Measurements from ENCODE around the gene ZMYND8.
"Not testable (repeated sequence)": the region's sequence is repeated elsewhere in the genome, so short reads cannot be mapped to it uniquely, and the experiment has no call there.

The ZMYND8 gene

GRCh38 chr20:47266847-47267515 is 89.5 kb downstream of the ZMYND8 start:
- DNase-seq (ENCODE audit: low read depth in 4 of 4, low spot score in 1 of 4): no peak

DNA sequence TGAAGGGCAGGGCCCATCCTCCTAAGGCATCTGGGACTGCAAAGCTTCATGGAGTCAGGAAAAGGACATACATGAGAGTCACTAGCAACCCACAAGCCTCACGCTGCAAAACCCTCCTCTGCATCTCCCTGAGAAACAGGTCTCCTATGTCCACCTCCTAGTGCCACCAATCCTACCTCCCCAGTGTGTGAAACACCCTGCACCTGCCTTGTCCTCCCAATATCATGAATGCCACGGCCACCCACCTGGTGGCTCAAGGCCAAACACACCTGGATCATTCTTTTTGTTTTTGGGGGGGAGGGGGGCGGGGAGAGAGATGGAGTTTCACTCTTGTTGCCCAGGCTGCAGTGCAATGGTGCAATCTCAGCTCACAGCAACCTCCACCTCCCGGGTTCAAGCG is 90.5 kb downstream of the ZMYND8 start:
- no peak for DNase-seq (ENCODE audit: low read depth in 4 of 4, low spot score in 1 of 4)

- DNase-seq (ENCODE audit: low read depth in 4 of 4, low spot score in 1 of 4): no peak
Measured at GRCh38 chr20:47265214-47265613, 91.3 kb downstream of the ZMYND8 start.

DNA sequence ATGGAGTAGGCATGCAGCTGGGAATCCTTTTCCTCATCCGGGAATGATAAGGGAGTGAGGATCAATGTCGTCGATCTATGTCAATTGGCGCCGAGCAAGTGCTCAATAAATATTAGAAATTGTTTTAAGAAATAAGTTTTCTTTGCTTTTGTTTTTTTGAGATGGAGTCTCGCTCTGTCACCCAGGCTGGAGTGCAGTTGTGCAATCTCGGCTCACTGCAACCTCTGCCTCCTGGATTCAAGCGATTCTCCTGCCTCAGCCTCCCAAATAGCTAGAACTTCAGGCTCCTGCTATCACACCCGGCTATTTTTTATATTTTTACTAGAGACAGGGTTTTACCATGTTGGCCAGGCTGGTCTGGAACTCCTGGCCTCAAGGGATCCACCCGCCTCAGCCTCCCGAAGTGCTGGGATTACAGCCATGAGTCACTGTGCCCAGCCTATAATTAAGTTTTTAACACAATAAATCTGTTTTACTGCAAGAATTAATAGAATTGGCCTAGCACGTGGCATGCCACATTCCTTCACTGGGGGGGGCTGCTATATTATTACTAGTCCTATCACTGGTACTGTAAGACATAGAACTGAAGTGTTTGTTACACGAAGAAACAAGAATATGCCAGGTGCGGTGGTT is 92.2 kb downstream of the ZMYND8 start:
- not testable (repeated sequence) for DNase-seq (ENCODE audit: low read depth in 4 of 4, low spot score in 1 of 4)

DNA sequence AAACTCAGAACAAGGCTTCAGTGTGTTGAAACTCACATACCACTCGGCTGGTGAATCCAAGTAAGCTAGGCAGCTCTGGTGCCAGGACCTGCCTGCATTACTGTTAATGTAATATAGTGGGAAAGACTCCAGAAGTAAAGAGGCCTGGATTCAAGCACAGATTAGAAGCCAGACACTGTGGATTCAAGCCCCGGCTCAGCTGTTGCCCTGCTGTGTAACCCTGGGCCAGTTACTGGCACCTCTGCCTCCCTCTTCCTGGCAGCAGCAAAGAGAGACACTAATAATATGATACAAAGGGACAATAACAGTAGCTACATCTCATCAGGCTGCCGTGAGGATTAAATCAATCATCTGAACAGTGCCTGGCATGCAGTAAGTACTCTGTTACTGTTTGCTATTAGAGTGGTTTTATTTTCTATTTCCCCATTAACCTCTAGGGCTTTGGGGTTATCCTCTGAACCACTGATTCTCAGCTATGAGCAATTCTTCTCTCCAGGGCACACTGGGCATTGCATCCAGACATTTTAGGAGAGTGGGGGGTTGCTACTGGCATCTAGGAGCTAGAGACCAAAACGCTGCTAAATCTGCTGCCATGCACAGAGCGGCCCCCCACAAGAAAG is 92.9 kb downstream of the ZMYND8 start:
- no peak for DNase-seq (ENCODE audit: low read depth in 4 of 4, low spot score in 1 of 4)

- no peak for DNase-seq (ENCODE audit: low read depth in 4 of 4, low spot score in 1 of 4)
Measured at GRCh38 chr20:47263080-47263464, 93.4 kb downstream of the ZMYND8 start.

DNA sequence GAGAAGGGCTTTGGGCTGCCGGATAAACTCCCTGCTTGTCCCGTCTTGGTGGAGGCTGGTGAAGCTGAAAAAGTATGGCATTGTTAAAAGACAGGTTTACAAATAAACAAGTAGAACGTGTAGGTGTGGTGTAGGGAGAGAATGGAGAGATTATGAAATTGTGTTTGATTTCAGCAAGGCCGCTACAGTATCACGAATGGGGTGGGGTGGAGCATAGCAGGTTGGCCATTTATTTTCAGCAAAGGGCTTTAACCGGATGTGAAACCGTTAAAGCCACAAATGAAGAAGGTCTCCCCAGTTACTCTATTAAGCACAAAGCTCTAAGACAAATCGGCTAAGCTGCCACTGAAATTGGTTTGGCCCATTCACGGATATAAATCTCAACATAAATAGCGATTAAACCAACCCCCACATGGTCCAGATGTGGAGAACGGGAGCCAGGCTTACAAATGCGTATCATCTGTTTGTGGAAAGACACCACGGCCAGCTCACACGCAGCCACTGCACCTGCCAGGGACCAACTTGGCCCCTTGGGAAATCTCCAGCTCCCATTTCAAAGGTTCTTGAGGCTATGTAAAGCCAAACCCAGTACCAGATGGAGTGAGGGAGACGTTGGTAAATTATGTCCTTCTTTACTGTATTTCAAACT is 94.0 kb downstream of the ZMYND8 start:
- DNase-seq (ENCODE audit: low read depth in 4 of 4, low spot score in 1 of 4): no peak

- DNase-seq (ENCODE audit: low read depth in 4 of 4, low spot score in 1 of 4): no peak
Measured at GRCh38 chr20:47262008-47262364, 94.5 kb downstream of the ZMYND8 start.

DNA sequence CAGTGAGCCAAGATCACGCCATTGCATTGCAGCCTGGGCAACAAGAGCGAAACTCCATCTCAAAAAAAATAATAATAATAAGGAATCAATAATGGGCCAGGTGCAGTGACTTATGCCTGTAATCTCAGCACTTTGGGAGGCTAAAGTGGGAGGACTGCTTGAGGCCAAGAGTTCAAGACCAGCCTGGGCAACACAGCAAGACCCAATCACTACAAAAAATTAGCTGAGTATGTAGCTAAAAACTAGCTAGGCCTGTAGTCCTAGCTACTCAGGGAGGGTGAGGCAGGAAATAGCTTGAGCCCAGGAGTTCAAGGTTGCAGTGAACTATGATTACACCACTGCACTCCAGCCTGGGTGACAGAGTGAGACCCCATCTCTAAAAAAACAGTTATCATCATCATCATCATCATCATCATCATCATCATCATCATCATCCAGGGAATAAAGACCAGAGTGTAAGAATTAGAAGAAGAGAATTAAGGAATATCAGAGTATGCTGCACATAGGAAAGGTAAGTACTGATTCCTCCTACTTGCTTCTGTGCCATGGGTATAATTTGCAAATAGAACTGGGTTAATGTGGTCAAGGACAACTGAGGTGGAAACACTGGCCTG is 95.2 kb downstream of the ZMYND8 start:
- not testable (repeated sequence) for DNase-seq (ENCODE audit: low read depth in 4 of 4, low spot score in 1 of 4)

DNA sequence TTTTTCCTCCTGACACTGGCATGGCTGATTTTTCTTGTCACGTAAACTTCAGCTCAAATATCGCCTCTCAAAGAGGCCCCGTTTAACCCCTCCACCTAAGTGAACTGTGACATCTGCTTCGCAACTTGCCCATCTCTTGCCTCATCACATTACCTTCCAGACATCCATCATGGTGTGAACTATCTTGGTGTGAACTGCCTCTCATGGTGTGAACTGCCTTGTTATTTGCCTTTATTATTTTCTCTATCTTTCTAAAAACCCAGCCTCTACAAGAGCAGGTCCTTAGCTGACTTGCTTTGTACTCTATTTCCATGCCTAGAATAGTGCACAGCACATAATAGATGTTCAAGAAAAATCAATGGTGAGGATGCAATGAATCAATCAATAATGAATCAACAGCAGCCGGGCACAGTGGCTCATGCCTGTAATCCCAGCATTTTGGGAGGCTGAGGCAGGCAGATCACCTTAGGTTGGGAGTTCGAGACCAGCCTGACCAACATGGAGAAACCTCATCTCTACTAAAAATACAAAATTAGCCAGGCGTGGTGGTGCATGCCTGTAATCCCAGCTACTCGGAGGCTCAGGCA is 95.9 kb downstream of the ZMYND8 start:
- DNase-seq (ENCODE audit: low read depth in 4 of 4, low spot score in 1 of 4): not testable (repeated sequence)

GRCh38 chr20:47258745-47259695 is 97.5 kb downstream of the ZMYND8 start:
- no peak for DNase-seq (ENCODE audit: low read depth in 4 of 4, low spot score in 1 of 4)

DNA sequence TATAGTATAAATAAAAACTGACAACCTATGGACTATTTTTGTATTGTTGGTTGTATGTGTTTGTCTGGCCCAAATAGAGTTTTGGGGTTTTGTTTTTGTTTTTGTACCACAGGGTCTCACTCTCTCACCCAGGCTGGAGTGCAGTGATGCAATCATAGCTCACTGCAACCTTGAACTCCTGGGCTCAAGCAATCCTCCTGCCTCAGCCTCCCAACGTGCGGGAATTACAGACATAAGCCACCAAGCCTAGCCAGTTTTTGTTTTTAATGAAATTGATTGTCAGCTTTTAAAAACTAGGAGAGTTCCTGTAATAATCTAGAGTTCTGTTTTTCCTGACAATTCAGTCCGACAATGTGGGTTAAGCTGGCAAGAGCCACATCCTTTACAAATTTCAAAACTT is 98.7 kb downstream of the ZMYND8 start:
- DNase-seq (ENCODE audit: low read depth in 4 of 4, low spot score in 1 of 4): no peak

DNA sequence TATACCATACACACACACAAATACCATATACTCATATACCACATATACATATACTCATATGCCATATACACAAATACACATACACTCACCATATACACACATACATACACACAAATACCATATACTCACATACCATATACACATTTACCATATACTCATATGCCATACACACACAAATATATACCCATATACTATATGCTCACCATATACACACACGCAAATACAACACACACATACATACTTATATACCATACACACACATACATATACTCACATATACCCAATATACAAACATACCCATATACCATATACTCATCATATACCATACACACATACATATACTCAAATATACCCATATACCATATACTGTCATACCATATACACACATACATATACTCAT is 99.2 kb downstream of the ZMYND8 start:
- DNase-seq (ENCODE audit: low read depth in 4 of 4, low spot score in 1 of 4): no peak

- no peak for DNase-seq (ENCODE audit: low read depth in 4 of 4, low spot score in 1 of 4)
Measured at GRCh38 chr20:47256668-47257236, 99.7 kb downstream of the ZMYND8 start.

GRCh38 chr20:47253872-47254271 is 102.6 kb downstream of the ZMYND8 start:
- DNase-seq (ENCODE audit: low read depth in 4 of 4, low spot score in 1 of 4): no peak

GRCh38 chr20:47252879-47253307 is 103.6 kb downstream of the ZMYND8 start:
- DNase-seq (ENCODE audit: low read depth in 4 of 4, low spot score in 1 of 4): no peak

GRCh38 chr20:47251154-47252020 is 105.1 kb downstream of the ZMYND8 start:
- no peak for DNase-seq (ENCODE audit: low read depth in 4 of 4, low spot score in 1 of 4)

DNA sequence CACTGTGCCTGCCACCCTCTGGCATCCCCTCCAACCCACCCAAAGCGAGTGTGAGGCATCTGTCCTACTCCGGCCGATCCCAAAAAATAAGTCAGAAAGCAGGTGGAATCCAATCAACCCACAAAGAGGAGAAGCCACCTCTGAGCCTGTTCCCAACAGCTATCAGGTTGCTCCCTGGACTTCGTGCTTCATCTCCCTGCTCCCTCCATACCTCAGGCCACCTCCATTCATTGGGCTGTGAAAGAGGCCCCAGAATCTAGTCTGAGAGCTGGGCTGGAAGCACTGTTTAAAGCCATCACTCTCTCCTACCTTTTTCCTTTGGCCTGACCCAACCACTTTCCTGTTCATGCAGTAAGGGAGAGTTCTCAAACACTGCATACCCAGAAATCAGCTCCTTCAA is 106.1 kb downstream of the ZMYND8 start:
- DNase-seq (ENCODE audit: low read depth in 4 of 4, low spot score in 1 of 4): no peak

GRCh38 chr20:47249913-47250312 is 106.6 kb downstream of the ZMYND8 start:
- no peak for DNase-seq (ENCODE audit: low read depth in 4 of 4, low spot score in 1 of 4)

Measured in stimulated activated CD4-positive, alpha-beta T cell treated with anti-CD3 and anti-CD28 coated beads, Interleukin-1b, Interleukin-23, amount 100 ng/mL, for 24 hours (primary cell).